ENCODE measurements around the gene PACSIN1. TPM values are rescaled to one million over a fixed set of nuclear protein-coding genes. Genes with fewer than 3 reads are reported as not detected.

Gene PACSIN1
- total RNA-seq, 3 donors from 2014 or later (not counting 1 experiment from before 2014, with no cell fraction given) = 2.2 to 6.6 (median 3.9) TPM

- Histone ChIP-seq H3K9me3 (ENCODE audit: control insufficient read depth, insufficient read depth, low read length) (no peaks in the 10 kb centered on the region), H3K4me1 (ENCODE audit: control insufficient read depth, insufficient read depth, low read length) (peaks cover 4% of the 10 kb centered on the region), H3K27me3 (ENCODE audit: control insufficient read depth, insufficient read depth, low read length) (no peaks in the 10 kb centered on the region), H3K4me3 (ENCODE audit: low read length) (no peak overlapping the region), H3K36me3 (ENCODE audit: control insufficient read depth, insufficient read depth, low read length) (no peaks in the 10 kb centered on the region), H3K27ac (ENCODE audit: low read length) (no peak overlapping the region)
- 86% methylated on average over 10 of the region's 10 CpGs for WGBS (ENCODE audit: insufficient coverage)
- TF ChIP-seq CTCF (IDR thresholded peaks at IDR 0.05) = no peak
- Mint-ChIP-seq H3K27ac (no peak overlapping the region), H3K27me3 (ENCODE audit: low read depth in 2 of 2) (no peaks in the 10 kb centered on the region), H3K9me3 (no peaks in the 10 kb centered on the region), H3K4me3 (no peak overlapping the region), H3K36me3 (no peaks in the 10 kb centered on the region), H3K4me1 (peaks cover 0 to 5% of the 10 kb centered on the region in 2 donors)
- intact Hi-C loops (cut with micrococcal nuclease) = no loop called here
- ATAC-seq (no peak), DNase-seq (no peak)
Measured at GRCh38 chr6:34559651-34560365, 93.9 kb downstream of the PACSIN1 start.

- H3K4me3 Mint-ChIP-seq = no peak overlapping the region
- no peak overlapping the region for H3K27ac Mint-ChIP-seq
- H3K9me3 Mint-ChIP-seq = no peaks in the 10 kb centered on the region
- H3K36me3 Mint-ChIP-seq = no peaks in the 10 kb centered on the region
- WGBS (ENCODE audit: insufficient coverage) = 86% methylated on average over 20 of the region's 20 CpGs
- ATAC-seq (no peak), DNase-seq (no peak)
- TF ChIP-seq CTCF (IDR thresholded peaks at IDR 0.05) = no peak
- H3K9me3 ChIP-seq (ENCODE audit: control insufficient read depth, insufficient read depth, low read length) = no peaks in the 10 kb centered on the region
- H3K27me3 ChIP-seq (ENCODE audit: control insufficient read depth, insufficient read depth, low read length) = no peaks in the 10 kb centered on the region
- H3K4me3 ChIP-seq (ENCODE audit: low read length) = no peak overlapping the region
- no peak overlapping the region for H3K27ac ChIP-seq (ENCODE audit: low read length)
- H3K4me1 Mint-ChIP-seq = no peaks in the 10 kb centered on the region
- no peaks in the 10 kb centered on the region for H3K27me3 Mint-ChIP-seq (ENCODE audit: low read depth in 2 of 2)
- no peaks in the 10 kb centered on the region for H3K36me3 ChIP-seq (ENCODE audit: control insufficient read depth, insufficient read depth, low read length)
- intact Hi-C loops (cut with micrococcal nuclease) = no loop called here
- no peaks in the 10 kb centered on the region for H3K4me1 ChIP-seq (ENCODE audit: control insufficient read depth, insufficient read depth, low read length)
Measured at GRCh38 chr6:34560366-34561226, 94.7 kb downstream of the PACSIN1 start.

GRCh38 chr6:34561227-34561530 lies 95.3 kb downstream of the PACSIN1 start:
- Histone ChIP-seq H3K4me1 (ENCODE audit: control insufficient read depth, insufficient read depth, low read length) (no peaks in the 10 kb centered on the region), H3K9me3 (ENCODE audit: control insufficient read depth, insufficient read depth, low read length) (no peaks in the 10 kb centered on the region), H3K27me3 (ENCODE audit: control insufficient read depth, insufficient read depth, low read length) (no peaks in the 10 kb centered on the region), H3K4me3 (ENCODE audit: low read length) (no peak overlapping the region), H3K27ac (ENCODE audit: low read length) (no peak overlapping the region), H3K36me3 (ENCODE audit: control insufficient read depth, insufficient read depth, low read length) (no peaks in the 10 kb centered on the region)
- Mint-ChIP-seq H3K4me1 (no peaks in the 10 kb centered on the region), H3K9me3 (no peaks in the 10 kb centered on the region), H3K27ac (no peak overlapping the region), H3K36me3 (no peaks in the 10 kb centered on the region), H3K4me3 (no peak overlapping the region), H3K27me3 (ENCODE audit: low read depth in 2 of 2) (no peaks in the 10 kb centered on the region)
- intact Hi-C loops (cut with micrococcal nuclease) = no loop called here
- DNase-seq (no peak), ATAC-seq (no peak)
- WGBS (ENCODE audit: insufficient coverage) = 86% methylated on average over 2 of the region's 2 CpGs
- TF ChIP-seq CTCF (IDR thresholded peaks at IDR 0.05) = no peak
